ENCODE data around the gene GPR132. TPM values are rescaled to one million over a fixed set of nuclear protein-coding genes. Genes with fewer than 3 reads are reported as not detected.

GPR132 gene
- total and polyA plus RNA-seq, 10 of the 15 experiments (the other 5 are each of a cell fraction or from before 2014, with no cell fraction given) = 1.9 to 49.3 (median 20.4) TPM

- TF ChIP-seq ZNF592 (IDR thresholded peaks at IDR 0.05) (no peak), CHD2 (IDR thresholded peaks at IDR 0.05; ENCODE audit: borderline replicate concordance, low read depth, low read length) (no peak)
These were observed 53.8 kb downstream of the GPR132 start (continued) for GRCh38 chr14:105011312-105011990.

GRCh38 chr14:105010891-105011291 is 54.3 kb downstream of the GPR132 start:
- CTCF ChIA-PET = no interaction called here
- WGBS (ENCODE audit: insufficient coverage, insufficient replicate concordance, low lambda C conversion rate, missing lambda C conversion rate) = 81% methylated on average over 17 of the region's 17 CpGs
- Histone ChIP-seq H3K27me3 (replicated peaks in 1 of 2; ENCODE audit: control insufficient read depth in 2 of 2, insufficient read depth in 2 of 2, low read length in 1 of 2) (no peaks in the 10 kb centered on the region), H3K9me3 (replicated peaks; ENCODE audit: control insufficient read depth, insufficient read depth, low read length) (no peaks in the 10 kb centered on the region), H3K4me3 (no peak overlapping the region), H3K4me1 (ENCODE audit: control insufficient read depth, insufficient read depth, low read length) (peaks cover 20% of the 10 kb centered on the region), H3K79me2 (ENCODE audit: control insufficient read depth, insufficient read depth, low read length) (peaks cover 66% of the 10 kb centered on the region), H4K20me1 (ENCODE audit: control insufficient read depth, insufficient read depth) (no peaks in the 10 kb centered on the region; the same call in none of the 2 replicates), H3K4me2 (ENCODE audit: control insufficient read depth, insufficient read depth) (no peak overlapping the region), H2AFZ (ENCODE audit: control insufficient read depth, low read depth, low read length) (no peak overlapping the region), H3K36me3 (ENCODE audit: control insufficient read depth in 2 of 2, insufficient read depth in 2 of 2, low read length in 1 of 2) (peaks cover 44 to 48% of the 10 kb centered on the region in 2 experiments), H3K9ac (ENCODE audit: control insufficient read depth, insufficient read depth, low read length) (no peak overlapping the region), H3K27ac (ENCODE audit: control insufficient read depth, insufficient read depth) (no peak overlapping the region)
- DNase-seq (ENCODE audit: low read depth, low spot score) (no peak), ATAC-seq (no peak), FAIRE-seq (no peak)
- in situ Hi-C loops (cut with MboI) = no loop called here
- RAD21 ChIA-PET (ENCODE audit: unreplicated experiment) = no interaction called here
- TF ChIP-seq MYB (IDR thresholded peaks at IDR 0.05; ENCODE audit: borderline replicate concordance, low read depth, low read length) (no peak), NBN (IDR thresholded peaks at IDR 0.05) (no peak), IRF5 (IDR thresholded peaks at IDR 0.05; ENCODE audit: borderline replicate concordance) (no peak), CHD2 (IDR thresholded peaks at IDR 0.05; ENCODE audit: borderline replicate concordance, low read depth, low read length) (no peak), NR2C2 (IDR thresholded peaks at IDR 0.05; ENCODE audit: borderline replicate concordance, control insufficient read depth, insufficient read length, low read depth) (no peak), RBBP5 (conservative IDR thresholded peaks at IDR 0.05) (no peak), NR2C1 (IDR thresholded peaks at IDR 0.05) (no peak), ZZZ3 (IDR thresholded peaks at IDR 0.05; ENCODE audit: control insufficient read depth, insufficient read length, low read depth) (no peak), KLF5 (IDR thresholded peaks at IDR 0.05; ENCODE audit: partially characterized antibody) (no peak), EZH2 (IDR thresholded peaks at IDR 0.05; ENCODE audit: borderline replicate concordance, control insufficient read depth, low read depth, low read length) (no peak), SMAD5 (IDR thresholded peaks at IDR 0.05; ENCODE audit: low read depth) (no peak), PBX3 (IDR thresholded peaks at IDR 0.05; ENCODE audit: insufficient replicate concordance, low read depth, low read length) (no peak)
- SMC1A ChIA-PET (ENCODE audit: uncharacterized antibody, unreplicated experiment) = no interaction called here
- intact Hi-C loops (cut with micrococcal nuclease; ENCODE audit: unreplicated experiment) = no loop called here
- BruUV-seq (replicated peaks) = no TSS peak
- POLR2A ChIA-PET = no interaction called here
